Immature natural killer cell (primary cell): Measurements from ENCODE around the gene IL12RB2. TPM values are rescaled to one million over a fixed set of nuclear protein-coding genes. Genes with fewer than 3 reads are reported as not detected.
A peak's percentile ranks its signal among the peaks of the same experiment; 100 is the strongest.

Experiments
- DNase-seq, 3 donors: peaks; one replicate each; pipeline ENCODE4 v3.0.0; 2022; ENCODE audit warnings: mixed read lengths in 1 of 3
- H3K27ac Mint-ChIP-seq, 6 donors: one replicate each; pipeline ENCODE4 v1.8.0; 2020; ENCODE audit warnings: mixed read lengths in 6 of 6, mild to moderate bottlenecking in 5 of 6, inconsistent platforms in 4 of 6, moderate library complexity in 3 of 6
- H3K27me3 Mint-ChIP-seq, 3 donors: one replicate each; pipeline ENCODE4 v1.8.0; 2020 to 2021; ENCODE audit warnings: low read depth in 3 of 3, mild to moderate bottlenecking in 3 of 3, mixed read lengths in 3 of 3, moderate library complexity in 3 of 3, inconsistent platforms in 1 of 3
- H3K36me3 Mint-ChIP-seq, 3 donors: one replicate each; pipeline ENCODE4 v1.8.0; 2020; ENCODE audit warnings: mixed read lengths in 3 of 3, inconsistent platforms in 2 of 3, mild to moderate bottlenecking in 2 of 3
- H3K4me1 Mint-ChIP-seq, 2 donors: one replicate each; pipeline ENCODE4 v1.8.0; 2020; ENCODE audit warnings: inconsistent platforms in 2 of 2, mild to moderate bottlenecking in 2 of 2, mixed read lengths in 2 of 2, moderate library complexity in 1 of 2
- H3K4me3 Mint-ChIP-seq, 5 donors: one replicate each; pipeline ENCODE4 v1.8.0; 2020; ENCODE audit warnings: mild to moderate bottlenecking in 5 of 5, mixed read lengths in 5 of 5, inconsistent platforms in 3 of 5, moderate library complexity in 3 of 5
- H3K9me3 Mint-ChIP-seq, 6 donors: one replicate each; pipeline ENCODE4 v1.8.0; 2020; ENCODE audit warnings: mild to moderate bottlenecking in 6 of 6, mixed read lengths in 6 of 6, inconsistent platforms in 4 of 6, moderate library complexity in 3 of 6
- polyA plus RNA-seq, 3 donors: library from polyadenylated mRNA; unstranded; fragments of 300-500 nt; fragmentation: Illumina TruSeq; gene quantifications; one replicate each; pipeline ENCODE4 v1.2.3, GENCODE V29; 2021

The IL12RB2 gene
- polyA plus RNA-seq, 3 donors from 2014 or later, result 33.3 to 68.1 (median 40.5) TPM

DNA sequence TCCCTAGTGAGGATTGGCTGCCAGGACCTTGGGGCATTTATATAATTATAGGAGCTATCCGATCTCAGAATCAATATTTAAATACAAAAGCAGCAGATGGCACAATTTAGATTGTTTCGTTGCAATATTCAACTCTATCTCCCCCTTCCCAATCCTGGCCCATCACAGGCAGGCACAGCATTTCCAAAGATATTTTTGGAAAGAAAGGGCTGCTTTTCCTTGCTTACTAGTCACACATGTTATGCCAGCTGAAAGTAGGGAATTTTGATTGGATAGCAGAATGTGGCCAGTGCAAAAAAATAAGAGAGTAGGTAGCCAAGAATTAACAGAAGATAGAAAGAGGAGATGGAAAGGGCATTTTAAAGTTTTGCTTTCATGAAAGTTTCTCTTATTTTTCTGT lies 37.9 kb downstream of the IL12RB2 start:
- Mint-ChIP-seq H3K27ac (peak overlapping the region in 5 of 6 donors; percentile 3 to 73 (median 11)), H3K36me3 (peaks cover 0 to 7% (median 5%) of the 10 kb centered on the region in 3 donors), H3K27me3 (peaks cover 4 to 7% (median 7%) of the 10 kb centered on the region in 3 donors), H3K4me1 (peaks cover 28 to 41% of the 10 kb centered on the region in 2 donors), H3K4me3 (no peak overlapping the region), H3K9me3 (no peaks in the 10 kb centered on the region)
- no peak for DNase-seq

DNA sequence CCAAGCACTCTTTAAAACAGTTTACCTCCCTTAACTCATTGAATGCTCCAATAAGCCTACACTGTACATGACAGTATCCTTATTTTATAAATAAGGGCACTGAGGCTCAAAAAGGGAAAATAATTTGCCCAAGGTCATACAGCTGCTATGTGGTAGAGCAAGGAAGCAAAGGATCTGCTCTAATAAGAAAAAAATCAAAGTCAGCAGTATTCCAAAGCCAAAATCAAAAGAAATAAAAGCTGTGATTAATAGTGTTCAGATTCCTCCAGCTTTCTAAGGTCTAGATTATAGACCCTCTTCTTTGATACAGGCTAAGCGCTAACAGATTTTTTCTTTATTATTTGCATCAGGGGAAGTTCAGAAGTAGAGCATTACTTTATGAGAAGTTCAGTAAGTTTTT lies 39.3 kb downstream of the IL12RB2 start:
- Mint-ChIP-seq H3K36me3 (peaks cover 0 to 9% (median 8%) of the 10 kb centered on the region in 3 donors), H3K9me3 (no peaks in the 10 kb centered on the region), H3K4me1 (peaks cover 14 to 27% of the 10 kb centered on the region in 2 donors), H3K27me3 (peaks cover 4 to 7% (median 6%) of the 10 kb centered on the region in 3 donors), H3K27ac (peak overlapping the region in 2 of 6 donors; percentile 51 to 57), H3K4me3 (no peak overlapping the region)
- DNase-seq, result no peak

DNA sequence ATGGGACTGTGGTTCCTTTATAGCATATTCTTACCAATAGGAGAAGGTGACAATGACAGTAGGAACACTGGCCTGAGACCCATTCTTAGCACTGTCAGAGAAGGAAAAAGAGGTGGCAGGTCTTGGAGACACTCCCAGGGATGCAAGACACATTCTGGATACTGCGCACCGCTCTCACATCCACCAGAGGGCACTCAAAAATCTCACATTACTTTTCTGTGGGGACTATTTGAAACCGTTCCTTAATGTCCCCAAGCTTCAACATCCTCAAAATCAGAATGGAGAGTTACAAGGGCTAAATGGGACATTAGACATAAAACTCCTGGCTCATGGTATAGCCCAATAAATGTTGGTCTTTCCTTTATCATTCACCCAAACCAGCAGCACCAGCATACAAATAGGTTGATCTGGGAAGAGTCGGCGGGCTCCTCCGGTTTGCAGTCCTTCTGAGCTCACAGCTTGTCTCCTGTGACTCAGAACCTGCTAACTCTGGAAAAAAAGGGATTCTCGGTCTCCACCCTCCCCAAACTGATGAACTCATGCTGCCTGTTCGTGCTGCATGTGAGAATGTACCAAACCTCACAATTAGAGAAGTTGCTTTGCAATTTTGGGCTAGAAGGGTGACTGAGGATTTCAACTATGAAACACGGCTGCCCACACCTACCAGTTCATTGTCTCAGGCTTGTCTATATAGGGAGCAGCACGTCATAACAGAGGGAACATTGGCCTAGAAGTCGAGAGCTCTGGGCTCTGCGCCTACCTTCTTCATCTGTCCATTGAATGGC lies 40.2 kb downstream of the IL12RB2 start:
- peaks cover 0 to 4% (median 0%) of the 10 kb centered on the region in 3 donors for H3K27me3 Mint-ChIP-seq

DNA sequence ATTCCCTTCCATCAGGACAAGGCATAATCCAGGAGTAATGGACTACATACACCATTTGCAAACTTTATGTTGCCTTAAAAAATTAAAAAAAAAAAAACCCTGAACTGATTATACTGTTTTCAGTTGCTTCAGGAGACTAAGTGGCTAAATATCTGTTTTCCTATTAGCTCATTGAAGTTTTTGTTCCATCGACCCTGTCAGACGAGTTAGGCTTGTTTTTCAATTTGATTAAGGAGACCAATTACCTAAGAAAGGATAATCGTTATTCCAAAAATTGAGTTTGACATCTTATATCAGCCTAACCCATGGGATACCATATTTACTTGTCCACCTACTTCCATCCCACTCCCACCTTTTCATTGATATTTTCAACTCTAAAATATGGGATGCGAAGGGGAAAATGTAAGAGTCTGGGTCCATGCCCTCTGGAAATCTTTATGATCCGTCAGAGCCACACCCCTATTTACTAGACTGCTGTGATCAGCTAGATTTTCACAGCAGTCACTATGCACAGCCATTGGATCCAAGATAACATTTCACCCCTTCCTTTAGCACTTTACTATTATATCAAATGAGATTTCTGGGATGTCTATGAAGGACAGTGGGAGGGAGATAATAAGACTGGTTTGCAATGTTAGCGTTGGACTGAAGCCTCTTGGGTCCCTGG lies 41.0 kb downstream of the IL12RB2 start:
- H3K4me3 Mint-ChIP-seq, result no peak overlapping the region
- no peaks in the 10 kb centered on the region for H3K9me3 Mint-ChIP-seq
- peaks cover 2 to 26% of the 10 kb centered on the region in 2 donors for H3K4me1 Mint-ChIP-seq
- DNase-seq, result no peak
- H3K27ac Mint-ChIP-seq, result peak overlapping the region in 3 of 6 donors; percentile 45 to 60 (median 58)
- peaks cover 5 to 14% (median 12%) of the 10 kb centered on the region in 3 donors for H3K36me3 Mint-ChIP-seq
- peaks cover 0 to 4% (median 2%) of the 10 kb centered on the region in 3 donors for H3K27me3 Mint-ChIP-seq

More for the DNA sequence above, 40.2 kb downstream of the IL12RB2 start:
- peaks cover under 1 to 8% (median 6%) of the 10 kb centered on the region in 3 donors for H3K36me3 Mint-ChIP-seq
- no peaks in the 10 kb centered on the region for H3K9me3 Mint-ChIP-seq
- H3K27ac Mint-ChIP-seq, result peak overlapping the region in 3 of 6 donors; percentile 19 to 57 (median 51)
- peak in 1 of 3 donors; percentile 24 for DNase-seq
- peaks cover 8 to 24% of the 10 kb centered on the region in 2 donors for H3K4me1 Mint-ChIP-seq
- no peak overlapping the region for H3K4me3 Mint-ChIP-seq

DNA sequence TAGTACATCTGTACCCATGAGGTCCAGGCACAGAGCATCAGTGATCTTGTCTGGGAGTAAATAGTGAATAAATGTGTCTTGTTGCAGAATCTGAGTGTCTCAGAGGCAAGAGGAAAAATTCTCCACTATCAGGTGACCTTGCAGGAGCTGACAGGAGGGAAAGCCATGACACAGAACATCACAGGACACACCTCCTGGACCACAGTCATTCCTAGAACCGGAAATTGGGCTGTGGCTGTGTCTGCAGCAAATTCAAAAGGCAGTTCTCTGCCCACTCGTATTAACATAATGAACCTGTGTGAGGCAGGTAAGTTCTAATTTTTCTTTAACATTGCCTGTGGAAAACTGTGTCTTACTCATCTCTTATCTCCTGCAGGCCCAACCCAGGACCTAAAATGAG lies 43.1 kb downstream of the IL12RB2 start:
- no peak for DNase-seq
- peaks cover 0 to 23% of the 10 kb centered on the region in 2 donors for H3K4me1 Mint-ChIP-seq
- no peak overlapping the region for H3K4me3 Mint-ChIP-seq

DNA sequence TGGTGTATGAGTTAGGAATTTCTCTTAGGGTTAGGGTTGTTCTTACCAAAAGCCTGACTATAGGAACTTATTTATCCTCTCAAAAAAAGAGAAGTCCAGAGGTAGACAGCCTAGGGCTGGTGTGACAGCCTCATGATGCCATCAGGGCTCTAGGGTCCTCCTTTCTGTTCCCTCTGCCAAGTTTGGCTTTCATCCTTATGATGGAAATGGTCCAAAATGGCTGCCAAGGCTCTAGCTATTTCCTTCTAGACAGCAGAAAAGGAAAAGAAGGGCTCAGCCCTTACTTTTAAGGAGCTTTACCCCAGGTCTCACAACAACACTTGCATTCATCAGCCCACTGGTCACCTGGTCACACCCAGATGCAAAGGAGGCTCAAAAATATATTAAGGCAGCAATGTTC lies 44.5 kb downstream of the IL12RB2 start:
- H3K27me3 Mint-ChIP-seq, result peaks cover 0 to 4% (median 2%) of the 10 kb centered on the region in 3 donors

More for the DNA sequence above, 43.1 kb downstream of the IL12RB2 start:
- H3K36me3 Mint-ChIP-seq, result peaks cover 10 to 29% (median 26%) of the 10 kb centered on the region in 3 donors
- H3K27ac Mint-ChIP-seq, result peak overlapping the region in 3 of 6 donors; percentile 36 to 55 (median 37)
- no peaks in the 10 kb centered on the region for H3K9me3 Mint-ChIP-seq
- H3K27me3 Mint-ChIP-seq, result peaks cover 0 to 4% (median 2%) of the 10 kb centered on the region in 3 donors

DNA sequence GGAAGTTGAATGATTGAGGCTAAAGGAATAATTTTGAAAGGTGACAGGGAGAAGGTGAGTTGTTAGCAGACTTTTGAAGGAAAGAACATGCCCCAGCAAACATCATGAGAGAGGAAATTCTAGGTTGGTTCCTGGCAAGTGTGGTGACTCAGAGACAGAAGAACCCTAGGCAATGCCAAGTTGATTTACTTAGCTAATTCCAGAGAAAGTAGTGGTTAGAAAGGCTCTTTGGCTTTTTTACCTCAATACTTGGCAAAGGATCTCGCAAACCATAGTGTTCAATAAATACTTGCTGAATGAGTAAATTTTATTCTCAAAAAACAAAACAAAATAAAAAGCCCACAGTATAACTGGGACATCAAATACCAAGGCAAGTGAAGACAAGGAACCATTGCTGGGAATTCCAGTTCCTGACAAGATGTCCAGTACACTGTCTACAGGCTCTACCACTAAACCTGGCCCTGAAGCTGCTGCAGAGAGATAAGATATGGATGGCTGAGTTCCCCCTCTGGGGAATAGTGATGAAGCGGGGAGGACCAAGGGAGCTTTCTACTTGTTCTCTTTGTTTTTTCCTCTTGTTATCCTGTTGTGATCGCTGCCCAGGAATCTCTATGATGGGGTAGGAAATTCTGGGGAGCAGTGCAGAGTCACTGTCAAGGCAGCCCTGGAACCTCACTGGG lies 48.2 kb downstream of the IL12RB2 start:
- H3K27me3 Mint-ChIP-seq, result peaks cover 0 to 8% (median 0%) of the 10 kb centered on the region in 3 donors
- H3K9me3 Mint-ChIP-seq, result no peaks in the 10 kb centered on the region
- H3K27ac Mint-ChIP-seq, result peak overlapping the region in 1 of 6 donors; percentile 28
- peaks cover 11 to 32% of the 10 kb centered on the region in 2 donors for H3K4me1 Mint-ChIP-seq
- H3K36me3 Mint-ChIP-seq, result peaks cover 10 to 31% (median 22%) of the 10 kb centered on the region in 3 donors
- no peak for DNase-seq
- no peak overlapping the region for H3K4me3 Mint-ChIP-seq

More for the DNA sequence above, 44.5 kb downstream of the IL12RB2 start:
- Mint-ChIP-seq H3K4me3 (no peak overlapping the region), H3K36me3 (peaks cover 10 to 30% (median 26%) of the 10 kb centered on the region in 3 donors), H3K27ac (peak overlapping the region in 1 of 6 donors; percentile 2), H3K9me3 (no peaks in the 10 kb centered on the region), H3K4me1 (peaks cover 0 to 19% of the 10 kb centered on the region in 2 donors)
- DNase-seq, result no peak

DNA sequence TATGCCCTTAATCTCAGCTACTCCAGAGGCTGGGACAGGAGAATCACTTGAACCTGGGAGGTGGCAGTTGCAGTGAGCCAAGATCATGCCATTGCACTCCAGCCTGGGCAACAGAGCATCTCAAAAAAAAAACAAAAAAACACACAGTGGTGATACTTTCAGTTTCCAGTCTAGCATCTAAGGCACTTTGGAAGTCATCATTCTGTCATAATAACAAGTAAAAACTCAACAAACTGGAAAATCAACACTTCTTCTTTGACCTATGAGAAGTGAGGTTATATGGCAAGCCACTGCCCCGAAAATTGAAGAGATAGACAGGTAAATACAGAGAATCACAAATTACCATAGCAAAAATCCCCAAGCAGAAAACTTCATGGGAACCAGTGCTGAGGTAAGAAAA lies 51.9 kb downstream of the IL12RB2 start:
- peak overlapping the region in 2 of 5 donors; percentile 0 to 58 for H3K4me3 Mint-ChIP-seq
- H3K9me3 Mint-ChIP-seq, result no peaks in the 10 kb centered on the region
- H3K27me3 Mint-ChIP-seq, result peaks cover 0 to 5% (median 0%) of the 10 kb centered on the region in 3 donors
- peak overlapping the region; percentile 29 to 89 (median 80) for H3K27ac Mint-ChIP-seq
- peaks cover 11 to 19% of the 10 kb centered on the region in 2 donors for H3K4me1 Mint-ChIP-seq
- peaks cover 0 to 23% (median 10%) of the 10 kb centered on the region in 3 donors for H3K36me3 Mint-ChIP-seq
- DNase-seq, result peak; percentile 33 to 53 (median 38)

DNA sequence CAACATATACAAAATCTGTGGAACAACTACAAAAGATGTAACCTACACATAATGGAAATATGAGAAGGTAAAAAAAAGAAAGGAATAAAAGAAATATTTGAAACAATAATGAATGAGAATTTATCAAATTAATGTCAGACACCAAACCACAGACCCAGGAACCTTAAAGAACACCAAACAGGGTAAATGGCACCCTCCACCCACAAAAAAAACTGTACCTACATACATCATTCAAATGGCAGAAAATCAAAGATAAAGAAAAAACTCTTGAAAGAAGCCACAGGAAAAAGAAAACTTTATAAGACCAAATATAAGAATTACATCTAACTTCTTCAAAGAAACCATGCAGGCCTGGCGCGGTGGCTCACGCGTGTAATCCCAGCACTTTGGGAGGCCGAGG lies 54.0 kb downstream of the IL12RB2 start:
- peaks cover 11 to 19% of the 10 kb centered on the region in 2 donors for H3K4me1 Mint-ChIP-seq
- H3K27me3 Mint-ChIP-seq, result peaks cover 0 to 5% (median 0%) of the 10 kb centered on the region in 3 donors
- H3K36me3 Mint-ChIP-seq, result peaks cover 0 to 17% (median 14%) of the 10 kb centered on the region in 3 donors
- H3K9me3 Mint-ChIP-seq, result no peaks in the 10 kb centered on the region
- H3K27ac Mint-ChIP-seq, result peak overlapping the region in 2 of 6 donors; percentile 1 to 51
- DNase-seq, result no peak
- no peak overlapping the region for H3K4me3 Mint-ChIP-seq

DNA sequence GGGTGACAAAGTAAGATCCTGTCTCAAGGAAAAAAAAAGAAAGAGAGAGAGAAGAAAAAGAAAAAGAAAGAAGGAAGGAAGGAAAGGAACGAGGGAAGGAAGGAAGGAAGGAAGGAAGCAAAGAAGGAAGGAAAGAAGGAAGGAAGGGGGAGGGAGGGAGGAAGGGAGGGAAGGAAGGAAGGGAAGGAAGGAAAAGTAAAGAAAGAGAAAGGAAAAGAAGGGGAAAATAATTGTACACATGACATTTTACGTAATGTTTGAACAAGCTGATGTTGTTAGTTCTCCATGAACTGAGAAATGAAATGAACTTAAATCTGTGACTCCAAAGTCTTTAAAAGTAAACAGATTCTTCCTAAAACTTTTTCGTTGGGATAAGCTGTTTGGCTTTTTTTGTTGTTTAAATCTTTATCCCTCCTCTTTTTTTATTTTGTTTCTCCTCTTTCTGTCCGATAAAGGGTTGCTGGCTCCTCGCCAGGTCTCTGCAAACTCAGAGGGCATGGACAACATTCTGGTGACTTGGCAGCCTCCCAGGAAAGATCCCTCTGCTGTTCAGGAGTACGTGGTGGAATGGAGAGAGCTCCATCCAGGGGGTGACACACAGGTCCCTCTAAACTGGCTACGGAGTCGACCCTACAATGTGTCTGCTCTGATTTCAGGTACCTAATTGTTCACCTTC lies 59.8 kb downstream of the IL12RB2 start:
- no peak for DNase-seq
- no peak overlapping the region for H3K4me3 Mint-ChIP-seq
- H3K27ac Mint-ChIP-seq, result peak overlapping the region in 2 of 6 donors; percentile 7 to 58
- no peaks in the 10 kb centered on the region for H3K4me1 Mint-ChIP-seq
- H3K27me3 Mint-ChIP-seq, result no peaks in the 10 kb centered on the region
- no peaks in the 10 kb centered on the region for H3K9me3 Mint-ChIP-seq
- peaks cover 6 to 34% (median 16%) of the 10 kb centered on the region in 3 donors for H3K36me3 Mint-ChIP-seq

DNA sequence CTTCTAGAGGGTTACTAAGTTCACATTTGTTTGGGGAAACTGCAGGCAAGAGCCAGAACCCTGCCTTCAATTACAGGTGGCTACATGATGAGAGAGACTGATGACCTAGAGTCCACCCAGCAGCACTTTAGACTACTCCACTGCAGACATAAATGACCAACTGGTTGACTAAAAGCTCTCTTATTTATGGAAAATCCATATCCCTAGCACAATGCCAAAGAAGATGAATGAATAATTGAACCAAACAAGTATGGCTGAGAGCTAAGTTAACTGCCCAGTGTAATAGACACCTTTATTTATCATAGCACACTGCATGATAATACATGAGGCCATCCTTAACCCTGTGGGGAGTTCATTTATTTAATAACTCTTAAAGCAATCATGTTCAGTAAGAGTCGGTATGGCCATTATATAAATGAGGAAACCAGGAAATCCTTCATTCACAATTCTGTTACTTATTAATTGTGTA lies 60.4 kb downstream of the IL12RB2 start:
- Mint-ChIP-seq H3K4me3 (no peak overlapping the region), H3K27me3 (no peaks in the 10 kb centered on the region), H3K9me3 (no peaks in the 10 kb centered on the region), H3K4me1 (no peaks in the 10 kb centered on the region), H3K27ac (peak overlapping the region in 1 of 6 donors; percentile 7), H3K36me3 (peaks cover 6 to 34% (median 16%) of the 10 kb centered on the region in 3 donors)
- no peak for DNase-seq

DNA sequence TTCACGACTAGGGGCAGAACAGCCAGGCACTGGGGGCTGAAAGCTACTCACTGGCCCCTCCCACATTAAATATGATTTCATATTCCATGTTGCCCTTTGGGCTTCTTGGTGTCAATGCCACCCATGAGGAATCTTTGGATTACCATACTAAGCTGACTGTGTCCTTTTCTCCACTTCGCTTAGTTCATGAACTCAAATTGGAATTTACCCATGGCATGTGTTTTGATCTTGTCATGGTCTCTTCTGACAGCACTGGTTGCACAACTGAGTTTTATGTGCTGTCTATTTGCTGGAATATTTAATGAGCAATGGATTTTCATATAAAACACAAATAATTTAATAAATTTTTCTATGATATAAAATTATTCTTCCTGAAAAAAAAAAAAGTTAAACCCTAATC lies 63.4 kb downstream of the IL12RB2 start:
- H3K4me1 Mint-ChIP-seq, result no peaks in the 10 kb centered on the region
- peak overlapping the region in 1 of 6 donors; percentile 34 for H3K27ac Mint-ChIP-seq
- DNase-seq, result no peak
- H3K36me3 Mint-ChIP-seq, result peaks cover 6 to 39% (median 12%) of the 10 kb centered on the region in 3 donors
- H3K4me3 Mint-ChIP-seq, result no peak overlapping the region
- H3K9me3 Mint-ChIP-seq, result no peaks in the 10 kb centered on the region
- H3K27me3 Mint-ChIP-seq, result no peaks in the 10 kb centered on the region

DNA sequence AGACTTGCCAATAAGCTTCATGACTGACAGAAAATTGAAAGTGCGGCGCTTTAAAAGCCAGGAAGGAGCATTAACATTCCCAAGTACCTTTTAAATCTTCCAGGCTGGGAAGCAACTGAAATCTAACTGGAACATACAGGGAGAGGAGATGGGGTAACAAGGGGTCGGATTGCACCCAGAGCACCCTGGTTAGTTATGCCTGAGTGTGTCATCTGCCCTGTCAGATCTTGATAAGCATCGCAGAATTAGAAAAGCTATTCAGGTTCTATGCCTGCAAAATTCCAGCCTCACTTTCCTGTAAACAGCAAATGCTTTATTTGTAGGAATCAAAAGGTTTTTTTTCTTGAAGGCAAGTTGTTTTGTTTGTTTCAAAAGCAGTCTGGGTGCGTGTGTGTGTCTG lies 64.0 kb downstream of the IL12RB2 start:
- no peaks in the 10 kb centered on the region for H3K9me3 Mint-ChIP-seq
- H3K36me3 Mint-ChIP-seq, result peaks cover 6 to 45% (median 14%) of the 10 kb centered on the region in 3 donors
- H3K27me3 Mint-ChIP-seq, result no peaks in the 10 kb centered on the region
- H3K4me1 Mint-ChIP-seq, result no peaks in the 10 kb centered on the region
- DNase-seq, result no peak
- H3K4me3 Mint-ChIP-seq, result no peak overlapping the region
- H3K27ac Mint-ChIP-seq, result peak overlapping the region in 1 of 6 donors; percentile 32
